MCF 10A (cell line): ENCODE measurements around the gene DIAPH1. TPM values are rescaled to one million over a fixed set of nuclear protein-coding genes. Genes with fewer than 3 reads are reported as not detected.

Experiments used
- Bru-seq: library from RNA; stranded (reverse); fragments of 400-500 nt; gene quantifications from one replicate; lab custom pipeline; 2021; lab: Mats Ljungman, UMichigan
- BruChase-seq, 2 experiments: library from RNA; stranded (reverse); fragments of 400-500 nt; gene quantifications; one replicate each; lab custom pipeline; 2021; lab: Mats Ljungman, UMichigan
- BruUV-seq: library from RNA; stranded (reverse); fragments of 400-500 nt; replicated peaks from 2 replicates; lab custom pipeline; 2021; lab: Mats Ljungman, UMichigan
- CTCF ChIA-PET: fragments of 300-600 bp; sonication (Branson Sonifier 250); formaldehyde crosslinking; extraction: SDS; loops from one replicate; lab custom pipeline; 2021; ENCODE audit warnings: antibody characterized with exemption, inconsistent platforms; lab: Yijun Ruan, JAX
- POLR2A ChIA-PET: fragments of 300-600, 350-650 bp; sonication (Branson Sonifier 250); formaldehyde crosslinking; extraction: SDS; loops from one replicate; lab custom pipeline; 2020; ENCODE audit warnings: antibody characterized with exemption, inconsistent platforms; lab: Yijun Ruan, JAX
- DNase-seq: peaks from one replicate; pipeline ENCODE4 v3.0.0-alpha.2; 2018; ENCODE audit not compliant: unreplicated experiment
- H3K27ac Mint-ChIP-seq: one replicate; pipeline ENCODE4 v1.8.0; 2022; ENCODE audit warnings: mild to moderate bottlenecking, low read depth, mixed read lengths; ENCODE audit not compliant: unreplicated experiment
- H3K27me3 Mint-ChIP-seq: one replicate; pipeline ENCODE4 v1.8.0; 2022; ENCODE audit warnings: mixed read lengths; ENCODE audit not compliant: insufficient read depth, unreplicated experiment
- H3K36me3 Mint-ChIP-seq: one replicate; pipeline ENCODE4 v1.8.0; 2022; ENCODE audit warnings: mild to moderate bottlenecking, moderate library complexity, mixed read lengths; ENCODE audit not compliant: insufficient read depth, unreplicated experiment
- H3K4me1 Mint-ChIP-seq: one replicate; pipeline ENCODE4 v1.8.0; 2022; ENCODE audit warnings: mixed read lengths; ENCODE audit not compliant: insufficient read depth, unreplicated experiment
- H3K4me3 Mint-ChIP-seq: one replicate; pipeline ENCODE4 v1.8.0; 2022; ENCODE audit warnings: mild to moderate bottlenecking, moderate library complexity, mixed read lengths; ENCODE audit not compliant: unreplicated experiment
- H3K9me3 Mint-ChIP-seq: one replicate; pipeline ENCODE4 v1.8.0; 2022; ENCODE audit warnings: mixed read lengths; ENCODE audit not compliant: unreplicated experiment
- CTCF ChIP-seq: fragments of 200-600 bp; IDR thresholded peaks from one replicate; pipeline ENCODE4 v1.8.0; 2022; ENCODE audit warnings: antibody characterized with exemption, mild to moderate bottlenecking; ENCODE audit not compliant: unreplicated experiment
- intact Hi-C: fragments of 100-400 bp; cut with micrococcal nuclease; formaldehyde crosslinking; loops from 2 replicates; pipeline ENCODE4 v1.14.1; 2022
- long read RNA-seq: library from polyadenylated mRNA; stranded (forward); transcript quantifications from one replicate; pipeline ENCODE4 v2.0.0, GENCODE V29; 2022
- total RNA-seq: library from RNA; stranded (reverse); gene quantifications from 2 replicates; pipeline ENCODE4 v1.2.3, GENCODE V29; 2022

DIAPH1 gene
- total RNA-seq (203 and 228 TPM in 2 replicates), Bru-seq, nascent RNA (percentile 95 among the genes with signal in this experiment), BruChase-seq, experiment 1, labeled RNA remaining after a 6-hour chase (percentile 95 among the genes with signal in this experiment), BruChase-seq, experiment 2, labeled RNA remaining after a 2-hour chase (percentile 94 among the genes with signal in this experiment)
- long read RNA-seq, full-length matches to known transcripts = 4 of 209 reads
- long read RNA-seq, partial matches to known transcripts = 73 of 209 reads
- long read RNA-seq, other reads (novel, unspliced or antisense) = 132 of 209 reads

- POLR2A ChIA-PET = interaction anchor here (0.6 to 15.9 kb wide), 26 partner anchors 14 to 490 kb away, joined by 3 to 385 read pairs (median 4); partner anchors contain the start of genes DELE1, FCHSD1, HDAC3 and PCDHB14
- BruUV-seq = no TSS peak
- Mint-ChIP-seq H3K4me3 (peak within 1 kb of the TSS; percentile 96), H3K4me1 (peaks cover 21% of the 10 kb centered on the region), H3K36me3 (peaks cover 60% of the 10 kb centered on the region), H3K27ac (peak within 1 kb of the TSS; percentile 99), H3K27me3 (no peaks in the 10 kb centered on the region), H3K9me3 (no peaks in the 10 kb centered on the region)
- peak; percentile 99 for DNase-seq
- TF ChIP-seq CTCF = peak; percentile 99
- CTCF ChIA-PET = interaction anchor here (0.5 to 17.3 kb wide), 37 partner anchors 10 to 1403 kb away, joined by 3 to 465 read pairs (median 4); partner anchors contain the start of genes HDAC3, NDFIP1, PCDH1 and PCDHB14
- intact Hi-C loops = loop anchor here (1.0 to 2.0 kb wide), 3 partner anchors 15 to 27 kb away; partner anchors contain the start of genes HDAC3 and RELL2
Observed at GRCh38 chr5:141618804-141619554, at the start of gene DIAPH1. DIAPH1 (minus strand) TSS chr5:141619000; CDS start chr5:141618914, 86 bp downstream.

GRCh38 chr5:141665995-141666940 lies 47.5 kb upstream of the DIAPH1 start:
- TF ChIP-seq CTCF = no peak
- Mint-ChIP-seq H3K4me3 (no peak overlapping the region), H3K27ac (no peak overlapping the region), H3K4me1 (peaks cover 4% of the 10 kb centered on the region), H3K36me3 (peaks cover 31% of the 10 kb centered on the region), H3K9me3 (no peaks in the 10 kb centered on the region), H3K27me3 (no peaks in the 10 kb centered on the region)
- ChIA-PET POLR2A (interaction anchor here (0.6 to 1.4 kb wide), 2 partner anchors 15 to 1082 kb away, joined by 3 to 5 read pairs; partner anchors contain the start of gene FCHSD1), CTCF (interaction anchor here (0.6 to 11.4 kb wide), 18 partner anchors 14 to 392 kb away, joined by 3 to 123 read pairs (median 4); partner anchors contain the start of genes ARAP3, FCHSD1 and PCDH1)
- intact Hi-C loops = loop anchor here (1.0 kb wide), 4 partner anchors 26 to 294 kb away; no protein-coding TSS in a partner anchor
- no TSS peak for BruUV-seq
- DNase-seq = no peak

- intact Hi-C loops = loop anchor here (1.0 kb wide), 4 partner anchors 27 to 295 kb away; no protein-coding TSS in a partner anchor
- H3K4me1 Mint-ChIP-seq = peaks cover 4% of the 10 kb centered on the region
- H3K4me3 Mint-ChIP-seq = no peak overlapping the region
- BruUV-seq = no TSS peak
- no peak overlapping the region for H3K27ac Mint-ChIP-seq
- H3K36me3 Mint-ChIP-seq = peaks cover 26% of the 10 kb centered on the region
- peak; percentile 94 for TF ChIP-seq CTCF
- POLR2A ChIA-PET = interaction anchor here (0.7 to 1.7 kb wide), 7 partner anchors 14 to 305 kb away, joined by 3 to 8 read pairs (median 4); partner anchors contain the start of genes ARAP3, FCHSD1, HDAC3 and RELL2
- no peaks in the 10 kb centered on the region for H3K9me3 Mint-ChIP-seq
- H3K27me3 Mint-ChIP-seq = no peaks in the 10 kb centered on the region
- CTCF ChIA-PET = interaction anchor here (0.6 to 11.4 kb wide), 41 partner anchors 8 to 1941 kb away, joined by 3 to 123 read pairs (median 4); partner anchors contain the start of genes ARAP3, FCHSD1, PCDH1 and RNF14
- peak; percentile 83 for DNase-seq
Observed at GRCh38 chr5:141664733-141665461, 46.1 kb upstream of the DIAPH1 start.
